Measurements from ENCODE around the gene MAGT1. TPM values are rescaled to one million over a fixed set of nuclear protein-coding genes. Genes with fewer than 3 reads are reported as not detected.

MAGT1 gene
- total and polyA plus RNA-seq, 7 experiments from 2014 or later = 32.5 to 63.8 (median 36.5) TPM

DNA sequence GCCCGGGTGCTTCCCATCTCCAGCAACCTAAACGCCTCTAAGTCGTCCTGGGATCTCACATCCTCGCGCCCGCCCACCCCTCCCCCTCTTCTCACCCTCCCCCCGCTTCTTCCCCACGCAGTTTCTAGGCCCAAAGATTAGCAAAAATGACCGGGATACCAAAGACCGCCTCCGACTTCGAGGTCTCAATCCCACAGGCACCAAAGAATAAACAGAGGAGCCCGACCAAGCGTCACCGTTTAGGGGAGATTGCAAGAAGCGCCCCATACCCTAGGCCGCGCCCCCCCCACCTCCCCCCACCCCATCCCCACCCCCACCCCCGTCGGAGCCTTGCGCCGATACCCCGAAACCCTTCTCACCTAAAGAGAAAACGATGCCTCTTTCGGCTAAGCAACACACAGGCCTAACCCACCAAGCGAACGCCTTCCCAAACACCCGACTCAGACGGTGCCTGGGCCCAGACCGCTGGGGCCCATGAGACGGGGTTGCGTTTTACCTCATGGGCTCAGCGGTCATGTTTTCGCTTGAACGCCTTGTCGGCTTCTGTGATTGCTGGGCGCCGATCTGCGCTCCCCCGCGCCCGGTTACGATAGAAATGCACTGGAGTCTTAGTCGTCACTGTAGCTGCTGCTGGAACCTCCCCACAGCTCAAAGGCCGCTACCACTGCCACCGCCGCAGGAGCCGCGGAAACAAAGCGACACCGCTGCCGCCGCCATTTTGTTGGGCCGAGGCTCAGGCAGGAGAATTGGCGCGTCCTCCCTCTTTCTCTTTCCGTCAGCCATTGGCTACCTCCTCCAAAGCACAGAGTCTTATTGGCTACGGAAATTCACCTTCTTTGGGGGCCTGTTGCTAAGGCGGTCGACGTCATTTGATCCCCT lies 109.5 kb downstream of the MAGT1 start, which contains the start of gene ATRX:
ATRX (minus strand) TSS at position 731 of the 879 bp plus-strand sequence; CDS start at position 516, 215 bp downstream.
- Mint-ChIP-seq H3K27ac (peak within 1 kb of the TSS; percentile 99 to 100 (median 100)), H3K4me3 (peak within 1 kb of the TSS; percentile 98 to 100 (median 100)), H3K4me1 (peaks cover 0 to 46% (median 32%) of the 10 kb centered on the region in 7 donors), H3K9me3 (peaks cover 0 to 2% (median 0%) of the 10 kb centered on the region in 11 donors), H3K36me3 (peaks cover 0 to 4% (median 0%) of the 10 kb centered on the region in 5 donors), H3K27me3 (no peaks in the 10 kb centered on the region)
- ATAC-seq (peak; percentile 94), DNase-seq (peak; percentile 55 to 83 (median 79))
- H3K27ac ChIP-seq (ENCODE audit: low read depth, low read length) = peak within 1 kb of the TSS; percentile 93
- H3K4me1 ChIP-seq (ENCODE audit: control insufficient read depth in 2 of 2, insufficient read depth in 2 of 2, low read length in 2 of 2) = peaks cover 7 to 8% of the 10 kb centered on the region in 2 donors
- H3K27me3 ChIP-seq (ENCODE audit: control insufficient read depth in 2 of 2, insufficient read depth in 2 of 2, low read length in 2 of 2) = no peaks in the 10 kb centered on the region
- ChIA-PET POLR2A (interaction anchor here (1.0 to 3.7 kb wide), 2 partner anchors 110 to 113 kb away, joined by 6 to 14 read pairs; partner anchors contain the start of genes COX7B and MAGT1), CTCF (no interaction called here)
- peak within 1 kb of the TSS; percentile 86 for H3K4me3 ChIP-seq (ENCODE audit: low read length)
- intact Hi-C loops (cut with micrococcal nuclease) = loop anchor here (1.0 to 10.0 kb wide), 7 partner anchors 101 to 1611 kb away; partner anchors contain the start of genes COX7B (in 2 of the 2), MAGT1 (in 2 of the 2), PGK1 (in 2 of the 2) and ATP7A (in 1 of the 2)
- H3K36me3 ChIP-seq (ENCODE audit: control insufficient read depth in 2 of 3, insufficient read depth in 3 of 3, low read length in 3 of 3) = peaks cover 0 to 1% (median 0%) of the 10 kb centered on the region in 3 experiments
- no peaks in the 10 kb centered on the region for H3K9me3 ChIP-seq (ENCODE audit: control insufficient read depth in 2 of 3, low read length in 3 of 3)

DNA sequence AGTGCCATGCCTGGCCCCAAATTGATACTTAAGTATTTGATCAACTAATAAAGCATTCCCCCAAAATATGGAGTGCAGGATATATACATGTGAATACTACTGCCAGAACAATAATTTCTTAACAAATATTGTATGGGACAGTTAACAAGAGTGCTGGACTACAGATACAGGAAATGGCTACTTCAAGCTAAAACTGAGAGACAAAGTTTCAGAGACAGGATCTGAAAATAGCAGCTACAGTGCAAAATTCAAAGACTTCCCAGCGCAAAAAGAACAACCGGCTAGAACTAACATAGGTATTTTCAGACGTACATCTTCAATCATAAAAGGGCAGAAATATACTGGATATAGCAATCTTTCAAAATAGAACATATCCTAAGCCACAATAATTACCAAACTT lies 115.5 kb downstream of the MAGT1 start:
- POLR2A ChIA-PET = no interaction called here
- DNase-seq = no peak
- H3K36me3 Mint-ChIP-seq = peaks cover 0 to 8% (median 0%) of the 10 kb centered on the region in 5 donors

DNA sequence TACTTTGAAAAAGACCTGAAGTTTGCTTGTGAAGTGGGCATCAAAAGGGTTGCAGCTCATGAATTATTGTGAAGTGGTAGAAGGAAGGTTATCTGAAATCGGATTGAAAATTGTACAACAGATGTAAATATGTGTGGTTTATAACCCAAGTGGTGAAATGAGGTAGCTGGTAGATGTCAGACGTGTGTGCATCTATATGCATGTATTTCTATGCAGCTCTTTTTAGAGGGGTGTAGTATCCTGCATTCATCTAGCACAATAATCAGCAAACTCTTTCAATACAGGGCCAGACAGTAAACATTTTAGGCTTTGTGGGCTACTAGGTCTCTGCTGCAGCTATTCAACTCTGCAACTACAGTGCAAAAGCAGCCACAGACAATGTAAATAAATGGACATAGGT lies 118.6 kb downstream of the MAGT1 start:
- H3K4me3 Mint-ChIP-seq = peak overlapping the region in 3 of 10 donors; percentile 11 to 17 (median 13)

More for the DNA sequence above, 115.5 kb downstream of the MAGT1 start:
- CTCF ChIA-PET = no interaction called here
- no peaks in the 10 kb centered on the region for H3K27me3 ChIP-seq (ENCODE audit: control insufficient read depth in 2 of 2, insufficient read depth in 2 of 2, low read length in 2 of 2)
- no peaks in the 10 kb centered on the region for H3K9me3 ChIP-seq (ENCODE audit: control insufficient read depth in 2 of 3, low read length in 3 of 3)
- Mint-ChIP-seq H3K9me3 (peaks cover 0 to 1% (median 0%) of the 10 kb centered on the region in 11 donors), H3K4me1 (peaks cover 11 to 61% (median 44%) of the 10 kb centered on the region in 7 donors), H3K4me3 (peak overlapping the region in 9 of 10 donors; percentile 10 to 63 (median 45)), H3K27me3 (no peaks in the 10 kb centered on the region), H3K27ac (peak overlapping the region in 4 of 9 donors; percentile 7 to 74 (median 32))
- no peak overlapping the region for H3K4me3 ChIP-seq (ENCODE audit: low read length)
- no peak overlapping the region for H3K27ac ChIP-seq (ENCODE audit: low read depth, low read length)
- peaks cover 0 to 4% of the 10 kb centered on the region in 2 donors for H3K4me1 ChIP-seq (ENCODE audit: control insufficient read depth in 2 of 2, insufficient read depth in 2 of 2, low read length in 2 of 2)
- no peak for ATAC-seq
- H3K36me3 ChIP-seq (ENCODE audit: control insufficient read depth in 2 of 3, insufficient read depth in 3 of 3, low read length in 3 of 3) = peaks cover 0 to 2% (median 0%) of the 10 kb centered on the region in 3 experiments
- intact Hi-C loops (cut with micrococcal nuclease) = loop anchor here (5.0 to 10.0 kb wide), 4 partner anchors 65 to 1605 kb away; partner anchors contain the start of gene PBDC1 (in 1 of the 2)

More for the DNA sequence above, 118.6 kb downstream of the MAGT1 start:
- H3K27ac Mint-ChIP-seq = no peak overlapping the region
- H3K27me3 ChIP-seq (ENCODE audit: control insufficient read depth in 2 of 2, insufficient read depth in 2 of 2, low read length in 2 of 2) = no peaks in the 10 kb centered on the region
- peaks cover 0 to 2% (median 0%) of the 10 kb centered on the region in 11 donors for H3K9me3 Mint-ChIP-seq
- no peaks in the 10 kb centered on the region for H3K27me3 Mint-ChIP-seq
- peaks cover 0 to 2% (median 0%) of the 10 kb centered on the region in 3 experiments for H3K36me3 ChIP-seq (ENCODE audit: control insufficient read depth in 2 of 3, insufficient read depth in 3 of 3, low read length in 3 of 3)
- intact Hi-C loops (cut with micrococcal nuclease) = loop anchor here in 1 of 2 donors (10.0 kb wide), 1 partner anchor 62 kb away; no protein-coding TSS in a partner anchor
- peaks cover 0 to 6% (median 0%) of the 10 kb centered on the region in 5 donors for H3K36me3 Mint-ChIP-seq
- no peaks in the 10 kb centered on the region for H3K9me3 ChIP-seq (ENCODE audit: control insufficient read depth in 2 of 3, low read length in 3 of 3)
- H3K4me1 Mint-ChIP-seq = peaks cover 12 to 54% (median 37%) of the 10 kb centered on the region in 7 donors
- H3K27ac ChIP-seq (ENCODE audit: low read depth, low read length) = no peak overlapping the region
- CTCF ChIA-PET = no interaction called here
- peaks cover 0 to 4% of the 10 kb centered on the region in 2 donors for H3K4me1 ChIP-seq (ENCODE audit: control insufficient read depth in 2 of 2, insufficient read depth in 2 of 2, low read length in 2 of 2)
- POLR2A ChIA-PET = no interaction called here
- ATAC-seq (no peak), DNase-seq (no peak)
- no peak overlapping the region for H3K4me3 ChIP-seq (ENCODE audit: low read length)

Other genes with a start within 250 kb of the MAGT1 start
- 100 to 1,000 TPM in 4 of 5 experiments, 10 to 100 TPM in 1; 90.1 to 126 (median 114) TPM for gene ATRX, start 109.2 kb downstream of the MAGT1 start, total RNA-seq
- 10 to 100 TPM; 64.2 to 83.8 TPM for gene ATRX, start 109.2 kb downstream of the MAGT1 start, polyA plus RNA-seq
- gene COX7B, start 4.0 kb upstream of the MAGT1 start, total RNA-seq = 100 to 1,000 TPM in 4 of 5 experiments, 10 to 100 TPM in 1; 98.9 to 261 (median 103) TPM
- gene COX7B, start 4.0 kb upstream of the MAGT1 start, polyA plus RNA-seq = 100 to 1,000 TPM; 324 to 402 TPM
- 10 to 100 TPM; 10.9 to 17.4 (median 17.0) TPM for gene ATP7A, start 15.3 kb upstream of the MAGT1 start, total RNA-seq
- gene ATP7A, start 15.3 kb upstream of the MAGT1 start, polyA plus RNA-seq = 1 to 10 TPM; 5.4 to 8.0 TPM
- under 1 TPM in 1 of 5 experiments, not detected in 4; 0.85 TPM for gene PGAM4, start 74.2 kb upstream of the MAGT1 start, total RNA-seq
- gene PGAM4, start 74.2 kb upstream of the MAGT1 start, polyA plus RNA-seq = not detected
- gene PGK1, start 208.8 kb upstream of the MAGT1 start, total RNA-seq = 1,000 to 10,000 TPM in 1 of 5 experiments, 100 to 1,000 TPM in 4; 180 to 1,293 (median 217) TPM
- gene PGK1, start 208.8 kb upstream of the MAGT1 start, polyA plus RNA-seq = 100 to 1,000 TPM; 470 to 474 TPM
- 10 to 100 TPM; 10.4 to 19.9 (median 18.9) TPM for gene TAF9B, start 244.2 kb upstream of the MAGT1 start, total RNA-seq
- gene TAF9B, start 244.2 kb upstream of the MAGT1 start, polyA plus RNA-seq = 10 to 100 TPM; 23.3 to 29.3 TPM

Data from naive thymus-derived CD4-positive, alpha-beta T cell (primary cell).